ENCODE measurements around the gene KRABD2.

Gene KRABD2

DNA sequence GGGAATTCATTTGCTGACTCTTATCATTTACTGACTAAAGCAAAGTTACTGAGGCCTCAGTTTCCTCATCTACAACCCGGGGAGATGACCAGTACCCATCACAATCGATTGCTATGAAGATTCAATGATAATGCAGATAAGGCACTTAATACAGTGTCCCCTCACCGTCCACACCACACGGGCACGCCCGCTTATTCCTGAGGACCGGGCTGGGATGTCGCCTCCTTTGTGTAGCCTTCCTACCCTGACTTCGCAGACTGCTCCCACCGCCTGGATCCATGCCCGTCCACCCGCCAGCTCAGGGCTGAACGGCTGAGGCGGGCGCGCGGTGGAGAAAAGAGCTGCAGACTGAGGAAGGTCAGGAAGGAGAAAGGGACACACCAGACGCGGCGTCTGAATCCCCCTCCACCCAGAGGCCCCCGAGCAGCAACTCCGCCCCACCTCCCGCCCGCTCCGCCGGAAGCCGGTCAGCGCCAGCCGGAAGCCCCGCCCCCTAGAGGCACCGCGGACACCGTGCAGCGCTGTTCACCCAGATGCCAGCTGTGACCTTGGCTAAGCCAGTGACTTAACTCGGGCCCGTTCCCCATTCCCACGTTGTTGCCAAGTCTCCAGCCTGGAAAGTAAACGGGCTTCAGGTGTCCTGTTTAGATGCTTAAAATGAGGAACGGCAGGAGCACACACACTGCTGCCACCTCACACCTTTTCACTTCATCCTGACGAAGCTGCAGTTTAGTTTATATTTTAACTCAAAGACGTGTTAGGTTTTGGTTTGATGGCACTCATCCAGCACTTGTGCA is at the start of gene KRABD2:
KRABD2 (minus strand) TSS at position 434 of the 797 bp plus-strand sequence.
- Mint-ChIP-seq H3K9me3 (no peaks in the 10 kb centered on the region), H3K27ac (ENCODE audit: low read depth) (peak within 1 kb of the TSS; percentile 74), H3K4me3 (peak within 1 kb of the TSS; percentile 80), H3K27me3 (no peaks in the 10 kb centered on the region), H3K4me1 (peaks cover 38% of the 10 kb centered on the region), H3K36me3 (ENCODE audit: insufficient read depth) (peaks cover 51% of the 10 kb centered on the region)
- peak; percentile 99 for ATAC-seq (replicated peaks; ENCODE audit: extremely low read depth, poor library complexity, severe bottlenecking)
- DNase-seq (ENCODE audit: low spot score in 2 of 2) = peak; percentile 79 to 80

DNA sequence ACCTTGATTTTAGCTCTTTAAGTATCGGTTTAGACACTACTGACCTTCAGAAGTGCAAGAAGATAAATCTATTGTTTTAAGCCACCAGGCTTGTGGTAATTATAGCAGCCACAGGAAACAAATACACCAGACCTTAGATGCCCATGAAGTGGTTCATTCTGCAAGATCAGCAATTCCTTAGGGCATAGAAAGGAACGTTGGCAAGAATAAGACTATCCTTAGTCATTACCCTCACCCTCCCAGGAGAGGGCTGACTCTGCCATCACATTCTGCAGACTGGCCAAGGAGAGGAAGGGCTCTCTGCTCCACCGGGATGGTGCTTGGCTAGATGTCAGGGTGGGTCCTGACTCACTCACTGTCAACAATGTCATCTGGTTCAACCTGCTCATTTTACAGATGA is 45.1 kb upstream of the KRABD2 start:
- H3K4me3 Mint-ChIP-seq = no peak overlapping the region
- H3K27me3 Mint-ChIP-seq = peaks cover 94% of the 10 kb centered on the region
- no peaks in the 10 kb centered on the region for H3K36me3 Mint-ChIP-seq (ENCODE audit: insufficient read depth)
- DNase-seq (ENCODE audit: low spot score in 2 of 2) (no peak), ATAC-seq (replicated peaks; ENCODE audit: extremely low read depth, poor library complexity, severe bottlenecking) (no peak)
- no peaks in the 10 kb centered on the region for H3K9me3 Mint-ChIP-seq
- no peak overlapping the region for H3K27ac Mint-ChIP-seq (ENCODE audit: low read depth)
- no peaks in the 10 kb centered on the region for H3K4me1 Mint-ChIP-seq

DNA sequence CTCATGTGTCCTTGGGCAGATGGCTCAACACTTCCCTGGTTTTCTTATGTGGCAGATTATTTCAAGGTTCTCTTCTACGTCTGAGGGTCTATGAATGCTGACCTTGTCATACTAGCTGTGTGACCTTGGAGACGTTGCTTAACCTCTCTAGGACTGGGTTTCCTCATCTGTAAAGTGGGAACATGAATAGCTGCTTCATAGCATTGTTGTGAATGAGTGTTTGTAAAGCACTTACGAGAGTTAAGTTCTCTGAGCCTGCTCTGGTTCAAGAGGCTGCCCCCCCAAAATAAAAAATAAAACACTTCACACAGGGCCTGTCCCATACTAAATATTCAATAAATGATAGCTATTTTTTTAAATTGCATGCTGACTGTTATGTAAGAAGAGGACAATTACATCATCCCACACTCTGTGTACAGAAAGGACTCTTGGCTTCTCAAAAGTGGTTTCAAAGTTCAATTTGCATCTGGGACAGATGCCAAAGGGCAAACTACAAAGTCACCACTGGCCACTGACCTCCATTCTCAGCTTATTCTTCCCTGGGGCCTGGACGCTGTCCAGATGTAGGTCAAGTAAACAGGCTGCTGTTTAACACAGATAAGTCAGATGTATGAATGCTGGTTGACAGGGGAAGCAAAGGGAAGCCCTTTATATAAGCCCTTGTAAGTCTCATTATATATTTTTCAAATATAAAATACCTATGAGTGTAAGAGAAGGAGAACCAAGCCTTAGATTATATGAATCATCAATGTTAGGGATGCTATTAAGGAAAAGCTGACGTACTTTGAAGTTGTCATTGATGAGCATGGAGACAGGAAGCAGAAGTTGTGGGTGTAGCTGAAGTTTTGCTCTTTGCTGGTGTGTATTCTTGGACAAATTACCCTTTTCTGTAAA is 43.8 kb upstream of the KRABD2 start:
- Mint-ChIP-seq H3K36me3 (ENCODE audit: insufficient read depth) (no peaks in the 10 kb centered on the region), H3K4me3 (no peak overlapping the region), H3K27me3 (peaks cover 97% of the 10 kb centered on the region), H3K9me3 (no peaks in the 10 kb centered on the region), H3K4me1 (no peaks in the 10 kb centered on the region), H3K27ac (ENCODE audit: low read depth) (no peak overlapping the region)
- ATAC-seq (replicated peaks; ENCODE audit: extremely low read depth, poor library complexity, severe bottlenecking) (no peak), DNase-seq (ENCODE audit: low spot score in 2 of 2) (no peak)

DNA sequence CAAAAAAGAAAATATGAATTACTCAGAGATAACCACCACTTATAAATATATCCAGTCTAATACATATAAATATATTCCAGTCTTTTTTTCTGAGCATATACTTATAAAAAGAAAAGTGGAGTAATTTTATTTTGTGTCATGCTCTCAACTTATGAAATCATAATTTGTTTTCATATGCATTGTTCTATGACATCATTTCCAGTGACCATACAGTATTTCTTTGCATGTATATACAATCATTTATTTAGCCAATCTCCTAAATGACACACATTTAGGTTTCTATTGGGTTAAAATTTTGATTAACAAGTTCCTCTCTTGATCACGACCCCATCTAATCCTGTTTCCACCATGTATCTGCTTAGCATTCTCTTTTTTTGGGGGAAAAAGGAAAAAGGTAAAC is 42.8 kb upstream of the KRABD2 start:
- Mint-ChIP-seq H3K4me3 (no peak overlapping the region), H3K27ac (ENCODE audit: low read depth) (no peak overlapping the region), H3K4me1 (no peaks in the 10 kb centered on the region), H3K36me3 (ENCODE audit: insufficient read depth) (no peaks in the 10 kb centered on the region), H3K27me3 (peaks cover 88% of the 10 kb centered on the region), H3K9me3 (no peaks in the 10 kb centered on the region)
- DNase-seq (ENCODE audit: low spot score in 2 of 2) = no peak
- ATAC-seq (replicated peaks; ENCODE audit: extremely low read depth, poor library complexity, severe bottlenecking) = no peak

DNA sequence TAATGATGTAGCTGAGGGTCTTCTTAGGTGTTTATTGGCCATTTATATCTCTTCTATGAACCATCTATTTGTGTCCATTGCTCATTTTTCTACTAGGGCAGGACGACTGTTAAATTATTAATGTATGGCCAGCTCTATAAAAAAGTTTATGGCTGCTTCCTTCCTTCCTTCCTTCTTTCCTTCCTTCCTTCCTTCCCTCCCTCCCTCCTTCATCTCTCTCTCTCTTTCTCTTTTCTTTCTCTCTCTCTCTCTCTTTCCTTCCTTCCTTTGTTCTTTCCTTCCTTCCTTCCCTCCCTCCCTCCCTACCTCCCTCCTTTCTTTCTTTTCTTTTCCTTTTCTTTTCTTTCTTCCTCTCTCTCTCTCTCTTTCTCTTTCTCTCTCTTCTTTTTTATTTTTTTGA is 42.0 kb upstream of the KRABD2 start:
- DNase-seq (ENCODE audit: low spot score in 2 of 2) = no peak
- Mint-ChIP-seq H3K9me3 (no peaks in the 10 kb centered on the region), H3K27ac (ENCODE audit: low read depth) (no peak overlapping the region), H3K4me3 (no peak overlapping the region), H3K36me3 (ENCODE audit: insufficient read depth) (no peaks in the 10 kb centered on the region), H3K27me3 (peaks cover 79% of the 10 kb centered on the region), H3K4me1 (peaks cover 1% of the 10 kb centered on the region)
- no peak for ATAC-seq (replicated peaks; ENCODE audit: extremely low read depth, poor library complexity, severe bottlenecking)

DNA sequence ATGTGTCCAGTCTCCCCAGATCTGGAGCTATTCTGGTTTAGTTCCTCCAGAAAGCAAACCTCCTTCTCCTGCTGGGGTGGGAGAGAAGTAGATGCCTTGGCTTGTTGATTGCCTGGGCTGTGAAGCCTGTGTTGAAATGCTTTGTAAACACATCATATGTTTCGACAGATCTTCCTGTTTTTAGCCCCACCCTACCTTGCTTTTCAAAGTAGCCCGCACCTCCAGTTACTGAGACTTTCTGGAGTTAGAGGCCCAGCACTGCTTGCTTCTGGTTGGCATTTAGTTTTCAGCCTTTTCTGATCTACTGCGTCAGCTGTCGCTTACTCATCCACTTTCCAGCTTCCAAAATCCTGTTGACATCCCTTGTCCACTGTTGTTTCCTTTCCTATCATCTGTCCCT is 41.3 kb upstream of the KRABD2 start:
- Mint-ChIP-seq H3K4me3 (no peak overlapping the region), H3K27me3 (peaks cover 73% of the 10 kb centered on the region), H3K36me3 (ENCODE audit: insufficient read depth) (no peaks in the 10 kb centered on the region), H3K27ac (ENCODE audit: low read depth) (no peak overlapping the region), H3K9me3 (no peaks in the 10 kb centered on the region), H3K4me1 (peaks cover 8% of the 10 kb centered on the region)
- ATAC-seq (replicated peaks; ENCODE audit: extremely low read depth, poor library complexity, severe bottlenecking) (no peak), DNase-seq (ENCODE audit: low spot score in 2 of 2) (no peak)

DNA sequence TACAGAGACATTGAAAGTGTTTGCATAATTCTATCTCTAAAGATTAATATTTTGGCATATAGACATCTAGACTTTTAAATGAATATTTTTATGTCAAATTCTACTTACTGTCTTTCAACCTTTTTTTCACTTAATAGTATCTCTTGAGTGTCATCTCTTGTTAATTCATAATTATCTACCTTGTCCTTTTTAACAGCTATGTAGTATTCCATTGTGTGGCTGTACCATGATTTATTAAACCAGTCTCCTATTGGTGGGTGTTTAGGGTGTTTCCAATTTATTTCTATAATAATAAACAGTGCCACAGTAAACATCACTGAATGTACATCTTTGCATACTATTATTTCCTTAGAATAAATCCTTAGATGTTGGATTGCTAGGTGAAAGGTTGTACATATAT is 37.4 kb upstream of the KRABD2 start:
- Mint-ChIP-seq H3K4me1 (peaks cover 9% of the 10 kb centered on the region), H3K27ac (ENCODE audit: low read depth) (no peak overlapping the region), H3K9me3 (no peaks in the 10 kb centered on the region), H3K27me3 (peaks cover 34% of the 10 kb centered on the region), H3K36me3 (ENCODE audit: insufficient read depth) (no peaks in the 10 kb centered on the region), H3K4me3 (no peak overlapping the region)
- ATAC-seq (replicated peaks; ENCODE audit: extremely low read depth, poor library complexity, severe bottlenecking) (no peak), DNase-seq (ENCODE audit: low spot score in 2 of 2) (no peak)

DNA sequence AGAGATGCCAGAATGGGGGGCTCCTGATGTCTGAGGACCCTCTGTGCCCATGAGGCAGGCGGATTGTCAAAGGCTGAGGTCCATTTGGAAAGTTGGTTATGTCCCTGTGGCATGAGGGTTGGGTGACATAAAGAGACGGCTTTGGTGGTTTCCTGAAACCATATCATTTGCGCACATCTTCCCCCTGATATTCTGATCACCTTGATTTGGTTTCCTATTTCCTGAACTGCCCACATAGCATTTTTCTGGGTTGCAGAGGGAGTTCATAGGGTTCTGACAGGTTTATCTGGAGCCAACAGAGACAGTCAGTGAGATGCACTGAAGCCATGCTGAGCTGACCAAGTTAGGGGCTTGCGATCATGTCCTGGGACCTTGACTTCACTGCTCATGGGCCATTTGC is 36.8 kb upstream of the KRABD2 start:
- ATAC-seq (replicated peaks; ENCODE audit: extremely low read depth, poor library complexity, severe bottlenecking) (no peak), DNase-seq (ENCODE audit: low spot score in 2 of 2) (no peak)
- Mint-ChIP-seq H3K4me1 (peaks cover 9% of the 10 kb centered on the region), H3K9me3 (no peaks in the 10 kb centered on the region), H3K36me3 (ENCODE audit: insufficient read depth) (no peaks in the 10 kb centered on the region), H3K27ac (ENCODE audit: low read depth) (no peak overlapping the region), H3K27me3 (peaks cover 31% of the 10 kb centered on the region), H3K4me3 (no peak overlapping the region)

DNA sequence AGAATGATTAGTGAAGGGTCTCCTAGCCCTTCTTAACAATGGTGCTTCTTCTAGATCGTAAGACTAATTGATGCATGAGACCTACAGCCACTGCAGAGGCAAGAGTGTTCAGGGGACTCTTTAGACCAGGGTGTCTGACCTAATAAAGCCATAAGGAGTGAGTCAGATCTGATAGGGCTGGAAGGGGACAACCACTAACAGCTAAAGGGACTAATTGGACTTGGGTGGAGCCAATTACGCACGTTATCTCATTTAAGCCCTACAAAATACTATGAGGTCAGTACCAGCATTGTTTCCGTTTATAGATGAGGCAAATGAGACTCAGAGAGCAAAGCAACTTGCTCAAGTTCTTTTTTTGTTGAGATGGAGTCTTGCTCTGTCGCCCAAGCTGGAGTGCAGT is 35.6 kb upstream of the KRABD2 start:
- Mint-ChIP-seq H3K4me3 (no peak overlapping the region), H3K36me3 (ENCODE audit: insufficient read depth) (no peaks in the 10 kb centered on the region), H3K27me3 (peaks cover 25% of the 10 kb centered on the region), H3K4me1 (peaks cover 9% of the 10 kb centered on the region), H3K27ac (ENCODE audit: low read depth) (no peak overlapping the region), H3K9me3 (no peaks in the 10 kb centered on the region)
- DNase-seq (ENCODE audit: low spot score in 2 of 2) (no peak), ATAC-seq (replicated peaks; ENCODE audit: extremely low read depth, poor library complexity, severe bottlenecking) (no peak)

DNA sequence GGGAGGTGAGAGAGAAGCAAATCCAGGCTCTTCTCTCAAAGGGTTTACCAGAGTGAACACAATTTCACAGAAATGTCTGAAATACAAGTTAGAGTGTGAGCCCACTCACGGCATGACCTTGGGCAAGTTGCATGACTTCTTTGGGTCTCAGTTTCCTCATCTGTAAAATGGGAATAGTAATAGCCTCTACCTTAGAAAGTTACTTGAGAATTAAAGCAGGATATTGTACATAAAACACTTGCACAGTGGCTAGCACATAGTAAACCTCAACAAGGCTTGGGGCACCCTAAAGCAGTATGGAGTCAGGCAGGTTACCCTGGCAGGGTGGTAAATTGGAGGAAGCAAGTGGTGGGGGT is 34.4 kb upstream of the KRABD2 start:
- DNase-seq (ENCODE audit: low spot score in 2 of 2) = no peak
- H3K27ac Mint-ChIP-seq (ENCODE audit: low read depth) = no peak overlapping the region
- no peaks in the 10 kb centered on the region for H3K36me3 Mint-ChIP-seq (ENCODE audit: insufficient read depth)
- H3K4me3 Mint-ChIP-seq = no peak overlapping the region
- ATAC-seq (replicated peaks; ENCODE audit: extremely low read depth, poor library complexity, severe bottlenecking) = no peak
- no peaks in the 10 kb centered on the region for H3K9me3 Mint-ChIP-seq
- peaks cover 9% of the 10 kb centered on the region for H3K4me1 Mint-ChIP-seq
- peaks cover 13% of the 10 kb centered on the region for H3K27me3 Mint-ChIP-seq

DNA sequence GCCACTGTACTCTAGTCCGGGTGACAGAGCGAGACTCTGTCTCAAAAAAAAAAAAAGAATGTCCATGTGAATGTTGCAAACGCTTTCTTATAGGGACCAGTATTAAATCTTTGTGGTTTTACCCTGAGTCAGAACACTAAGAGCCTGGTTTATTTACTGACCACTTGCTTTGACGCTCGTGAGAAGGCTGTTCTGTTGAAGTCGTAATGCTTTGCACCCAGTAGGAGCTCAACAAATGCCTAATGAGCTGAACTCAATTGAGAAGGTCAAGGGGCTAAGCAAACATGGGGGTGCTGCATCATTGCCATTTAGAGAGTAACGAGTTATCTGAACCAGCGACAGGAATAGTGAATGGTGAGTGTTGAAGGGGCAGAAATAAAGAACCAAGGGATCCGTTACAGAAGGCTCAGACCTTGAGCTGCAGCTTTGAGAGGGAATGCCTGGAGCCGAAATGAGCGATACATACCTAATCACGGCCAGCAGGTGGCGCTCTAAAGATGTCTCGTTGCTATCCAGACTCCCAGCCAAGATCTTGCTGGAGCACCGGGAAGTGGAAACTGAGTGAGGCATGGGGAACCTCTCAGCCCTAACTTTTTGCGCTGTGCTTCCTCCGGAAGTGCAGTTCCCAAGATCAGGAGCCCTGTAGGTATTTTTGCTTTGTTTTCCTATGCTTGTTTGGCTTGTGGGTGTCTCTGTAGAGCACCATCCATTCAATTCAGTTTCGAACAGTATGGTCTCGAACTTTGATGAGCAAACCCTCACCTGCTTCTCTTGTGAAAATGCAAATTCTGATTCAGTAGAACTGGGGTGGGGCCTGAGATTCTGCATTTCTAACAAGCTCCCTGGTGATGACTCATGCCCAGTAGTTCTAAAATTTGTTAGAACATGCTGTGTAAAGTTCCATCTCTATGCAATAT is 33.7 kb upstream of the KRABD2 start:
- H3K4me3 Mint-ChIP-seq = no peak overlapping the region
- no peak overlapping the region for H3K27ac Mint-ChIP-seq (ENCODE audit: low read depth)

DNA sequence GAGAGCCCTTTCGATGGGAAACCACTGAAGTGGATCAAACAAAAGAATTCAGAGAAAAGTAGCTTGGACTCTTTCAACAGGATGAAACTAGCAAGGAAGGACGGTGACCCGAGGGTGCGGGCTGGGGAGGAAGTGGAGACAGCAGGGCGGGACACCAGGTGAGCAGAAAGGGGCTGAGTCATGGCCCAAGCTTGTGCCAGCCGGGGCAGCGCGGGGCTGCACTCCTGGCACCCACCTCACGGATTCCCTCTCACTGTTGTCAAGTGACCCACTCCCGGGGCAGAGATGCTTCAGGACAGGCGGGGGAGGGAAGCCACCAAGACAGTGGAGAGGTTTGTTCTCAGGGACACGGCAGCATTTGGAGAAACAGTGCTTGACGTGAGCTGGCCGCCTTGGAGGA is 31.9 kb upstream of the KRABD2 start:
- ATAC-seq (replicated peaks; ENCODE audit: extremely low read depth, poor library complexity, severe bottlenecking) (no peak), DNase-seq (ENCODE audit: low spot score in 2 of 2) (no peak)
- H3K9me3 Mint-ChIP-seq = no peaks in the 10 kb centered on the region
- H3K27ac Mint-ChIP-seq (ENCODE audit: low read depth) = no peak overlapping the region
- H3K4me3 Mint-ChIP-seq = no peak overlapping the region
- no peaks in the 10 kb centered on the region for H3K36me3 Mint-ChIP-seq (ENCODE audit: insufficient read depth)
- H3K4me1 Mint-ChIP-seq = peaks cover 6% of the 10 kb centered on the region
- peaks cover 12% of the 10 kb centered on the region for H3K27me3 Mint-ChIP-seq

More for the DNA sequence above, 33.7 kb upstream of the KRABD2 start:
- Mint-ChIP-seq H3K27me3 (peaks cover 10% of the 10 kb centered on the region), H3K9me3 (no peaks in the 10 kb centered on the region), H3K36me3 (ENCODE audit: insufficient read depth) (no peaks in the 10 kb centered on the region), H3K4me1 (peaks cover 9% of the 10 kb centered on the region)
- DNase-seq (ENCODE audit: low spot score in 2 of 2) = peak; percentile 47 to 74
- peak; percentile 64 for ATAC-seq (replicated peaks; ENCODE audit: extremely low read depth, poor library complexity, severe bottlenecking)
